H9 (cell line): ENCODE data around the gene EPB41L1. TPM values are rescaled to one million over a fixed set of nuclear protein-coding genes. Genes with fewer than 3 reads are reported as not detected.

Source experiments
- DNase-seq: peaks from one replicate; pipeline ENCODE4 v3.0.0-alpha.2; 2017
- H2AFZ ChIP-seq: one replicate; pipeline ENCODE4 v1.6.1; 2013; ENCODE audit warnings: mild to moderate bottlenecking, low read length, control low read depth, moderate library complexity
- H2AK5ac ChIP-seq: 2 replicates; pipeline ENCODE4 v1.6.1; 2013; ENCODE audit warnings: low read length, control low read depth, mixed read lengths; ENCODE audit not compliant: insufficient read length
- H2BK120ac ChIP-seq: one replicate; pipeline ENCODE4 v1.6.1; 2013; ENCODE audit warnings: low read depth, mild to moderate bottlenecking, low read length, control low read depth, inconsistent platforms; ENCODE audit not compliant: poor library complexity, severe bottlenecking
- H2BK12ac ChIP-seq: 2 replicates; pipeline ENCODE4 v1.6.1; 2013; ENCODE audit warnings: low read length, control low read depth, mixed read lengths, low read depth; ENCODE audit not compliant: insufficient read length
- H2BK15ac ChIP-seq: 2 replicates; pipeline ENCODE4 v1.6.1; 2013; ENCODE audit warnings: low read depth, low read length, control low read depth
- H2BK20ac ChIP-seq: one replicate; pipeline ENCODE4 v1.6.1; 2013; ENCODE audit warnings: low read depth, mild to moderate bottlenecking, low read length, control low read depth, inconsistent platforms; ENCODE audit not compliant: poor library complexity, severe bottlenecking
- H2BK5ac ChIP-seq: 2 replicates; pipeline ENCODE4 v1.6.1; 2013; ENCODE audit warnings: low read length, control low read depth, mixed read lengths; ENCODE audit not compliant: insufficient read length
- H3K14ac ChIP-seq: 2 replicates; pipeline ENCODE4 v1.6.1; 2013; ENCODE audit warnings: low read length, control low read depth; ENCODE audit not compliant: insufficient read depth
- H3K18ac ChIP-seq: 2 replicates; pipeline ENCODE4 v1.6.1; 2013; ENCODE audit warnings: low read depth, mild to moderate bottlenecking, mixed read lengths, low read length, control low read depth; ENCODE audit not compliant: insufficient read length
- H3K23ac ChIP-seq: 2 replicates; pipeline ENCODE4 v1.6.1; 2013; ENCODE audit warnings: low read length, control low read depth, mixed read lengths, low read depth; ENCODE audit not compliant: insufficient read length
- H3K23me2 ChIP-seq: 2 replicates; pipeline ENCODE4 v1.6.1; 2013; ENCODE audit warnings: low read depth, mild to moderate bottlenecking, mixed read lengths, low read length, control low read depth; ENCODE audit not compliant: insufficient read length, poor library complexity, severe bottlenecking
- H3K27ac ChIP-seq: 2 replicates; pipeline ENCODE4 v1.5.1; 2013; ENCODE audit warnings: low read length, control low read depth, mixed read lengths, low read depth; ENCODE audit not compliant: insufficient read length
- H3K27me3 ChIP-seq: 2 replicates; pipeline ENCODE4 v1.6.1; 2013; ENCODE audit warnings: low read length, control low read depth, inconsistent platforms; ENCODE audit not compliant: insufficient read depth
- H3K4ac ChIP-seq: 2 replicates; pipeline ENCODE4 v1.6.1; 2013; ENCODE audit warnings: low read depth, mild to moderate bottlenecking, control low read depth, inconsistent platforms, low read length, moderate library complexity
- H3K4me1 ChIP-seq: 2 replicates; pipeline ENCODE4 v1.6.1; 2013; ENCODE audit warnings: low read length, control low read depth, inconsistent platforms; ENCODE audit not compliant: insufficient read depth
- H3K4me2 ChIP-seq: 2 replicates; pipeline ENCODE4 v1.6.1; 2013; ENCODE audit warnings: low read length, control low read depth, mixed read lengths; ENCODE audit not compliant: insufficient read length, insufficient read depth
- H3K56ac ChIP-seq: 2 replicates; pipeline ENCODE4 v1.6.1; 2013; ENCODE audit warnings: low read depth, mild to moderate bottlenecking, mixed read lengths, low read length, control low read depth; ENCODE audit not compliant: insufficient read length
- H3K79me1 ChIP-seq: 2 replicates; pipeline ENCODE4 v1.6.1; 2013; ENCODE audit warnings: low read depth, mild to moderate bottlenecking, moderate library complexity, low read length, control low read depth, inconsistent platforms; ENCODE audit not compliant: insufficient read depth, poor library complexity, severe bottlenecking
- H3K79me2 ChIP-seq: 2 replicates; pipeline ENCODE4 v1.6.1; 2013; ENCODE audit warnings: low read length, control low read depth, inconsistent platforms; ENCODE audit not compliant: insufficient read depth
- H3K9ac ChIP-seq: 2 replicates; pipeline ENCODE4 v1.6.1; 2013; ENCODE audit warnings: low read length, control low read depth, mixed read lengths; ENCODE audit not compliant: insufficient read length; ENCODE audit errors: extremely low read depth
- H3K9me3 ChIP-seq: one replicate; pipeline ENCODE4 v1.6.1; 2013; ENCODE audit warnings: low read depth, low read length, inconsistent platforms; ENCODE audit not compliant: control insufficient read depth
- H3T11ph ChIP-seq: one replicate; pipeline ENCODE4 v1.6.1; 2013; ENCODE audit warnings: mild to moderate bottlenecking, low read length, control low read depth, inconsistent platforms
- H4K20me1 ChIP-seq: one replicate; pipeline ENCODE4 v1.6.1; 2013; ENCODE audit not compliant: control insufficient read depth, insufficient read length, insufficient read depth
- H4K5ac ChIP-seq: 2 replicates; pipeline ENCODE4 v1.6.1; 2013; ENCODE audit warnings: low read depth, mild to moderate bottlenecking, mixed read lengths, low read length, control low read depth; ENCODE audit not compliant: insufficient read length
- H4K8ac ChIP-seq: replicated peaks from 2 replicates; pipeline ENCODE4 v1.6.1; 2013; ENCODE audit warnings: low read length, control low read depth, mixed read lengths, low read depth; ENCODE audit not compliant: insufficient read length
- H4K91ac ChIP-seq: 2 replicates; pipeline ENCODE4 v1.6.1; 2013; ENCODE audit warnings: low read depth, mild to moderate bottlenecking, moderate library complexity, mixed read lengths, low read length, control low read depth; ENCODE audit not compliant: insufficient read length
- H3K27ac Mint-ChIP-seq, 3 experiments: 2 replicates in 2 of 3; 3 replicates in 1 of 3; pipeline ENCODE4 v1.8.0; 2020 to 2021; ENCODE audit warnings: mixed read lengths in 3 of 3, mild to moderate bottlenecking in 1 of 3, moderate library complexity in 1 of 3
- H3K27me3 Mint-ChIP-seq: 2 replicates; pipeline ENCODE4 v1.8.0; 2021; ENCODE audit warnings: low read depth, mild to moderate bottlenecking, moderate library complexity, mixed read lengths
- H3K36me3 Mint-ChIP-seq, 3 experiments: 2 replicates in 2 of 3; 3 replicates in 1 of 3; pipeline ENCODE4 v1.8.0; 2020 to 2021; ENCODE audit warnings: low read depth in 3 of 3, mixed read lengths in 3 of 3; ENCODE audit not compliant: insufficient read depth in 1 of 3
- H3K4me1 Mint-ChIP-seq, 2 experiments: 2 replicates each; pipeline ENCODE4 v1.8.0; 2020; ENCODE audit warnings: mixed read lengths in 2 of 2
- H3K4me3 Mint-ChIP-seq, 2 experiments: 2 replicates in 1 of 2; 3 replicates in 1 of 2; pipeline ENCODE4 v1.8.0; 2020 to 2021; ENCODE audit warnings: mild to moderate bottlenecking in 2 of 2, mixed read lengths in 2 of 2, moderate library complexity in 1 of 2
- H3K9me3 Mint-ChIP-seq, 2 experiments: 2 replicates in 1 of 2; 3 replicates in 1 of 2; pipeline ENCODE4 v1.8.0; 2020; ENCODE audit warnings: mild to moderate bottlenecking in 2 of 2, mixed read lengths in 2 of 2, moderate library complexity in 1 of 2
- WGBS: extraction: QIAGEN DNeasy Blood & Tissue Kit; methylation state at CpG from one replicate; pipeline ENCODE4 v1.1.7; 2013; ENCODE audit warnings: missing lambda C conversion rate, low lambda C conversion rate, mixed read lengths; ENCODE audit not compliant: insufficient read length; ENCODE audit errors: extremely low coverage; 5-methylcytosine and 5-hydroxymethylcytosine counted together
- total RNA-seq: library from RNA; stranded (reverse); gene quantifications from 2 replicates; pipeline ENCODE4 v1.2.1, GENCODE V29; 2021
- TF ChIP-seq, protein P1 (sequence below): fragments of 200-600 bp; sonication (generic); conservative IDR thresholded peaks from 3 replicates; pipeline ENCODE4 v1.8.0; 2021; ENCODE audit warnings: antibody characterized with exemption, mild to moderate bottlenecking

The EPB41L1 gene
- total RNA-seq, 1 experiment from 2014 or later: 31.1 TPM

DNA sequence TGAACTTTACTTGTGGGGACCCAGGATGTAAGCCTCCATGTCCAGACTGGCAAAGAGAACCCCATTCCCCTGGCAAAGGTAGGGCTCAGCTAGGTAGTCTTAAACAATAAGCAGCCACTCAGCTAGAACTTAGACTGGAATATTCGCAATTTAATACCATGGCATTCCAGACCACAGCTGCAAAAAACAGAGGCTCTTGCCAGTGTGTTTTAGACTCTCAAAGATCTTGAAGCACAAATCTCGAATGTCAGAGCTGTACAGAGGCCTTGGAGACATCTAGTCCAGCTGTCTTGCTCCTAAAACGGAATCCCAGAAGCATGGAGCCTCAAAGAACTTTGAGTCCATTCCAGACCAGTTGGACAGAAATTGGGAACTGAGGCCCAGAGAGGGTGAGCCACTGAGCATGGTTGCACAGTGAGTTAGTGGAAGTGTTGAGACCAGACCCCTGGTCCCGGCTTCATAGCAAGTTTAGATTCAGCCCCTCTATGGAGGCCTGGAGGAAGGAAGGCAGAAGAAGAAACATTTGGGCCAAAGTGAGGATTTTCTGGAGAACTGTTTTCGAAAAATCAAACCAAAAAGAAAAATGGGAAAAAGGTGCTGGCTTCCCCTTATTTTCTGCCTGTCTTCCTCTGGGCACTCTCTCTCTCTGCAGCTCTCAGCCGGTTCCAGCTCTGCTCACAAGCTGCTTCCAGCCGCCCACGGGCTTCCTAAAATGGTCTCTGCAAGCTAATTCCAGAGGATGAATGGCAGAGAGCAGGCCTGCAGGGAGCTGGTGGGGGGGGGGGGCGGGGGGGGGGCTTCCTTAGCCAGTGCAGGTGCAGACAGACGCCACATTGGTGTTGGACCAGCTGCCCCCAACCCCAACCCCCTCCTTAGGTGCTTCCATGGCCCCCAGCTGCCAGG lies 114.2 kb downstream of the EPB41L1 start:
- no CpG with 5 or more reads among the region's 10 CpGs for WGBS
- Histone ChIP-seq H3K27ac (no peak overlapping the region), H2BK12ac (no peak overlapping the region), H4K8ac (no peak overlapping the region), H2BK120ac (no peak overlapping the region), H3T11ph (no peak overlapping the region), H4K20me1 (no peaks in the 10 kb centered on the region), H3K79me1 (no peaks in the 10 kb centered on the region), H3K9ac (no peak overlapping the region), H3K23me2 (no peaks in the 10 kb centered on the region), H3K4me1 (0 out of 2 replicates have a peak, but pooled peaks cover 3% of the 10 kb centered on the region), H2BK15ac (no peak overlapping the region), H2AK5ac (no peak overlapping the region), H2BK20ac (no peak overlapping the region), H4K91ac (no peak overlapping the region), H4K5ac (no peak overlapping the region), H3K27me3 (no peaks in the 10 kb centered on the region), H2BK5ac (no peak overlapping the region), H3K9me3 (no peaks in the 10 kb centered on the region), H3K23ac (no peak overlapping the region), H3K14ac (no peak overlapping the region), H3K79me2 (no peaks in the 10 kb centered on the region), H3K4me2 (no peak overlapping the region), H2AFZ (no peak overlapping the region), H3K4ac (no peak overlapping the region), H3K18ac (no peak overlapping the region), H3K56ac (no peak overlapping the region)
- no peak overlapping the region for H3K4me3 Mint-ChIP-seq
- no peak for DNase-seq
- H3K9me3 Mint-ChIP-seq: no peaks in the 10 kb centered on the region
- no peaks in the 10 kb centered on the region for H3K36me3 Mint-ChIP-seq
- TF ChIP-seq, protein P1, sequence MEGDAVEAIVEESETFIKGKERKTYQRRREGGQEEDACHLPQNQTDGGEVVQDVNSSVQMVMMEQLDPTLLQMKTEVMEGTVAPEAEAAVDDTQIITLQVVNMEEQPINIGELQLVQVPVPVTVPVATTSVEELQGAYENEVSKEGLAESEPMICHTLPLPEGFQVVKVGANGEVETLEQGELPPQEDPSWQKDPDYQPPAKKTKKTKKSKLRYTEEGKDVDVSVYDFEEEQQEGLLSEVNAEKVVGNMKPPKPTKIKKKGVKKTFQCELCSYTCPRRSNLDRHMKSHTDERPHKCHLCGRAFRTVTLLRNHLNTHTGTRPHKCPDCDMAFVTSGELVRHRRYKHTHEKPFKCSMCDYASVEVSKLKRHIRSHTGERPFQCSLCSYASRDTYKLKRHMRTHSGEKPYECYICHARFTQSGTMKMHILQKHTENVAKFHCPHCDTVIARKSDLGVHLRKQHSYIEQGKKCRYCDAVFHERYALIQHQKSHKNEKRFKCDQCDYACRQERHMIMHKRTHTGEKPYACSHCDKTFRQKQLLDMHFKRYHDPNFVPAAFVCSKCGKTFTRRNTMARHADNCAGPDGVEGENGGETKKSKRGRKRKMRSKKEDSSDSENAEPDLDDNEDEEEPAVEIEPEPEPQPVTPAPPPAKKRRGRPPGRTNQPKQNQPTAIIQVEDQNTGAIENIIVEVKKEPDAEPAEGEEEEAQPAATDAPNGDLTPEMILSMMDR: no peak
- H3K27me3 Mint-ChIP-seq: no peaks in the 10 kb centered on the region; the same call in 1 of the 2 replicates
- H3K4me1 Mint-ChIP-seq: peaks cover 12 to 34% of the 10 kb centered on the region in 2 experiments
- peak overlapping the region in 1 of 3 experiments; percentile 93; a peak in 2 of 7 replicates for H3K27ac Mint-ChIP-seq
